Activated CD8-positive, alpha-beta T cell treated with anti-CD3 and anti-CD28 coated beads, Interleukin-2, amount 10 ng/mL, durations not matched to agents 7 days and 5 days (primary cell): Measurements from ENCODE around the gene MAST4. TPM values are rescaled to one million over a fixed set of nuclear protein-coding genes. Genes with fewer than 3 reads are reported as not detected.

Experiments used
- ATAC-seq: fragments of 150-1000 bp; cut with Tn5 transposase; one replicate; pipeline ENCODE4 v1.10.0; 2021; ENCODE audit warnings: moderate library complexity
- CTCF ChIA-PET: fragments of 350-600 bp; sonication (Branson Sonifier 250); formaldehyde crosslinking; loops from one replicate; lab custom pipeline; 2021; ENCODE audit warnings: antibody characterized with exemption; lab: Charles Lee
- POLR2A ChIA-PET: fragments of 350-600 bp; sonication (Branson Sonifier 250); formaldehyde crosslinking; loops from one replicate; lab custom pipeline; 2021; ENCODE audit warnings: antibody characterized with exemption; lab: Charles Lee
- DNase-seq: peaks from one replicate; pipeline ENCODE4 v3.0.0-alpha.2; 2020
- H3K27ac Mint-ChIP-seq: one replicate; pipeline ENCODE4 v1.8.0; 2021; ENCODE audit warnings: mild to moderate bottlenecking, mixed read lengths
- H3K27me3 Mint-ChIP-seq: one replicate; pipeline ENCODE4 v1.8.0; 2021; ENCODE audit warnings: low read depth, mixed read lengths
- H3K36me3 Mint-ChIP-seq: one replicate; pipeline ENCODE4 v1.8.0; 2021; ENCODE audit warnings: low read depth, mixed read lengths
- H3K4me1 Mint-ChIP-seq: one replicate; pipeline ENCODE4 v1.8.0; 2021; ENCODE audit warnings: low read depth, mixed read lengths
- H3K4me3 Mint-ChIP-seq: one replicate; pipeline ENCODE4 v1.8.0; 2021; ENCODE audit warnings: mild to moderate bottlenecking, mixed read lengths
- H3K9me3 Mint-ChIP-seq: one replicate; pipeline ENCODE4 v1.8.0; 2022; ENCODE audit warnings: mixed read lengths; ENCODE audit not compliant: insufficient read depth
- total RNA-seq, 2 experiments: library from RNA; stranded (reverse); gene quantifications; one replicate each; pipeline ENCODE4 v1.2.3, GENCODE V29; 2021

The MAST4 gene
- total RNA-seq, 2 experiments from 2014 or later, result 5.5 to 7.1 TPM

DNA sequence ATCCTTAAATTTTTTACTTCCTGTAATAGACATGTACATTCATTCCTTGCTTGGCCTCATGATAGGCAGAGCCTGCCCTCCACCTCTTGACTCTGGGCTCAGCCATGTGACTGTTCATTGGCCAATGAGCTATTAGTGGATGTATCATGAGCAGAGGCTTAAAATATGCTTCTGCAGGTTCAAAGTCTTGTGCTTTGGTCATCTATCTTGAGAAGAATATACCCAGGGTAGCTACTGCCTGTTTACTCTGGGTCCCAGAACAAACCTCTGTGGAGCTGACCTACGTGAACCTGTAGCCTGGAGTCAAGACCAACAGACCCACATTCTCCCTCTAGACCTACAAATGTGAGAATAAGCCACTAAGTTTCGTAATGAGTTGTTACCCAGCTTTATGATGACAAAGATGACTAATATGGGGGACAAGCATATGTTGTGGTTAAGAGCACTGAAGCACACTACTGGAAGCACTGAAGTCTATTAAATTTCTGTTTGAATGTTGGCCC lies 244.4 kb downstream of the MAST4 start:
- H3K9me3 Mint-ChIP-seq, result no peaks in the 10 kb centered on the region
- ATAC-seq, result peak; percentile 92

DNA sequence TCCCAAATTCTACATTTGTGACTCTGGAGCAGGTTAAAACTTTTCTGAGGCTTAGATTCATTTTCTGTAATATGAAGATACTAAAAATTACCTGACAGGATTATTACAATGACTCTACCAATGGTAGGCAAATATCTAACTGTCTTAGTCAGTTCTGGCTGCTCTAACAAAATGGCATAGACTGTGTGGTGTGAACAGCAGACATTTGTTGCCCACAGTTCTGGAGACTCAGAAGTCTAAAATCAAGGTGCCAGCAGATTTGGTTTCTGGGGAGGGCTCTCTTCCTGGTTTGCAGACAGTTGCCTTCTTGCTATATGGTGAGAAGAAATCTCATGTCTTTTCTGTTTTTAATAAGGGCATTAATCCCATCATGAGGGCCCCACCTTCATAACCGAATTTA lies 245.1 kb downstream of the MAST4 start:
- Mint-ChIP-seq H3K4me1 (peaks cover 57% of the 10 kb centered on the region), H3K9me3 (no peaks in the 10 kb centered on the region), H3K4me3 (peak overlapping the region; percentile 34), H3K27ac (peak overlapping the region; percentile 90), H3K36me3 (peaks cover 17% of the 10 kb centered on the region), H3K27me3 (no peaks in the 10 kb centered on the region)
- ATAC-seq, result peak; percentile 26
- no peak for DNase-seq
- POLR2A ChIA-PET, result interaction anchor here (0.8 to 2.7 kb wide), 4 partner anchors 11 to 21 kb away, joined by 3 to 38 read pairs (median 4); no protein-coding TSS in a partner anchor
- CTCF ChIA-PET, result interaction anchor here (2.4 to 8.3 kb wide), 4 partner anchors 12 to 27 kb away, joined by 11 to 97 read pairs (median 25); no protein-coding TSS in a partner anchor

More for the DNA sequence above, 244.4 kb downstream of the MAST4 start:
- no peaks in the 10 kb centered on the region for H3K27me3 Mint-ChIP-seq
- H3K4me3 Mint-ChIP-seq, result peak overlapping the region; percentile 34
- peak overlapping the region; percentile 90 for H3K27ac Mint-ChIP-seq
- peaks cover 57% of the 10 kb centered on the region for H3K4me1 Mint-ChIP-seq
- ChIA-PET CTCF (interaction anchor here (0.7 to 8.3 kb wide), 8 partner anchors 9 to 533 kb away, joined by 3 to 97 read pairs (median 8); no protein-coding TSS in a partner anchor), POLR2A (interaction anchor here (0.8 to 2.7 kb wide), 5 partner anchors 10 to 326 kb away, joined by 3 to 38 read pairs (median 4); no protein-coding TSS in a partner anchor)
- peak; percentile 62 for DNase-seq
- peaks cover 17% of the 10 kb centered on the region for H3K36me3 Mint-ChIP-seq

DNA sequence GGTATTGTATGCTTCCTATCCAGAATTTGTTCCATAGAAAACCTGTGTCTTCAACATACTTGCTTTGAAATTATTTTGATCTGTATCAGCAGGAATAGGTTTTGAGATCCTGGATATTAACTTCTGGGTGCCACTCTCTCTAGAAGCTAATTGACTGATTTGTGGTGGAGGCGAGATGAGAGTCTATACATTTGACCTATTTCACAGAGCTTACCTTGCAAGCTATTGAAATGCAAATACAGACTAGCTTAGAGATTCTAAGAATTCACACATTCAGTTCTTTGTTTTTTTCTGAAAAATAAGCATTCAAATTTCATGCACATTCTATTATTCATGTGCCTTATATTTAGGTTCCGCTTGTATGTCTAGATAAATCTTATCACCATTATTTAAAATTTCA lies 246.3 kb downstream of the MAST4 start:
- Mint-ChIP-seq H3K27ac (peak overlapping the region; percentile 31), H3K27me3 (peaks cover 4% of the 10 kb centered on the region), H3K4me3 (peak overlapping the region; percentile 25), H3K36me3 (peaks cover 17% of the 10 kb centered on the region), H3K4me1 (peaks cover 57% of the 10 kb centered on the region), H3K9me3 (no peaks in the 10 kb centered on the region)
- DNase-seq (no peak), ATAC-seq (no peak)
- ChIA-PET CTCF (interaction anchor here (0.7 to 8.3 kb wide), 7 partner anchors 10 to 324 kb away, joined by 3 to 97 read pairs (median 5); no protein-coding TSS in a partner anchor), POLR2A (no interaction called here)

DNA sequence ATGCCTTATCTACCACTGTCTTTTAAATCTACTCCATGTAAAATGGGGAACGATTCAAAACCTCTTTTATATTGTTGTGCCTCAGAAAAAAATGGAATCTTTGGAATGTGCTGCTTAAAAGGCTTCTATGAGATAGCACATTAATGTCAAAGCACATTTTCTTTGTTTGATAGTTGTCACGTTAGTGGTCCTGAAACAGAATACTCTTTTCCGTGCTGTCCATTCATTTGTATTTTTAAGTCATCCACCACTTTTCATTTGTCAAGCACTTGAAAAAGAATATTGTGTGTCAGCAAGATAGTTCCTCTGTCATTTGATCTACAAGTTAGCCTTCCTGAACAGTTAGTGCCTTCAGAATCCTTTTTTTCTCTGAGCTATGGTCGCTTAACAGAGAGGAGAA lies 246.9 kb downstream of the MAST4 start:
- H3K4me1 Mint-ChIP-seq, result peaks cover 57% of the 10 kb centered on the region
- ChIA-PET POLR2A (interaction anchor here (1.8 kb wide), 1 partner anchor 14 kb away, joined by 14 read pairs; no protein-coding TSS in a partner anchor), CTCF (interaction anchor here (8.3 kb wide), 1 partner anchor 14 kb away, joined by 97 read pairs; no protein-coding TSS in a partner anchor)
- no peak overlapping the region for H3K27ac Mint-ChIP-seq
- peaks cover 4% of the 10 kb centered on the region for H3K27me3 Mint-ChIP-seq
- ATAC-seq (no peak), DNase-seq (no peak)
- no peaks in the 10 kb centered on the region for H3K9me3 Mint-ChIP-seq
- H3K4me3 Mint-ChIP-seq, result no peak overlapping the region
- peaks cover 17% of the 10 kb centered on the region for H3K36me3 Mint-ChIP-seq

DNA sequence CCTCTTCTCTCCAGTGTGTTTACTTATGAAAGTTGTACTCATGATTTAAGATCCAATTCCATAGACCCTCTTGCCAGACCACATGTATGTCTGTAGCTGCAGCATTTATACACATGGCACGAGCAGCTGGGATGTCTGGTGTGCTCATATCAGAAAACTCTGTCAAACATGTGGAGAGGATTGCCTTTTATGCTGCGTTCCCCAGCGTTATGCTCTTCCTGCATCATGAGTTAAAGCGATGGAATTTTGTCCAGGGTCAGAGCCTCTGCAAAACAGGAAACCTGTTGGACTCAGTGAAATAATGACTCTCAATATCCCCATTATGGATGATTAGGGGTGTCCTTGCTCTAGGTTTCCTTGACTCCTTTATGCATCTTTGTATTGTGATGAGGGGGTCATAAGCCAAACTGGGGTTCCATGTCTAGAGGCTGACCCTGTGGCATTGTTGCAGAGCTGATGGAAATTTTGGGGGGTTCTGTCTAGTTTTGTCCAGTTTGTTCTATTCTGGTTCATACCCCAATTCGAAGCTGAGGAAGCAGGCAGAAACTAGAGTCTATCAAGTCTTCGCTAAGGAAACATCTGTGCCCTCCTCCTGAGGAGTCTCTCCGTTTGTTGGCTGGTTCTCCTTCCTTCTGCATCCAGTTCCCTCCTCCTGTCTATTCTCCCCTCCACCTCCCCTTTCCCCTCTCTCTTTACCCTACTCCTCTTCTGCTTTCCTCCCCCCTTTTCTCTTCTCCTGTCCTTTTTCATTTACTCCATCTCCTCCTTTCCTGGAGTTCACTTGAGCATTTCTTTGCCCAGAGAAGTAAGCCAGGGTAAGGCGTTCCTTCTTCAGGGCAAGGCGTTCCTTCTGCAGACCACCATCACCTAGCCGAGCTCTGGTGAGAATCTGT lies 252.8 kb downstream of the MAST4 start:
- POLR2A ChIA-PET, result no interaction called here
- ATAC-seq (no peak), DNase-seq (no peak)
- CTCF ChIA-PET, result interaction anchor here (0.8 to 1.6 kb wide), 6 partner anchors 9 to 41 kb away, joined by 3 to 4 read pairs (median 3); no protein-coding TSS in a partner anchor
- Mint-ChIP-seq H3K4me1 (peaks cover 13% of the 10 kb centered on the region), H3K36me3 (peaks cover 2% of the 10 kb centered on the region), H3K27me3 (peaks cover 32% of the 10 kb centered on the region), H3K4me3 (no peak overlapping the region), H3K27ac (no peak overlapping the region), H3K9me3 (no peaks in the 10 kb centered on the region)

DNA sequence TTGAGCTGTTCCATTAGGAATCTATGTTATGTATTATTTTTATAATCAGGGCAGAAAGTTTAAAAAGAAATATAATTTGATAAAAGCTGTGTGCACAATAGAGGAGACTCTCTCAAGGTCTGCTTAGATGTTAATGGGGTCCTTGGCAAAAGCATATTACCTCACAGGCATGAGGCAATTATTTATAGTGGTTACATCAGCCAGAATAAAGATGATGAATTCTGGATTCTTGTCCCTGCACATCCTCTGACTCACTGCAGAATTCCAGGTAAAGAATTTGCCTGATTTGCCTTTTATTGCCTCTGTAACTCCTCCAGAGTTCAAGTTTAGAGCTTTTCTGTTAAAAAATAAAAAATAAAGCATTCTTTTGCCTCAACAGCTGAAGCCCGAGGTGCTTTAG lies 253.6 kb downstream of the MAST4 start:
- DNase-seq (no peak), ATAC-seq (no peak)
- peaks cover 33% of the 10 kb centered on the region for H3K27me3 Mint-ChIP-seq
- no peak overlapping the region for H3K4me3 Mint-ChIP-seq
- no peak overlapping the region for H3K27ac Mint-ChIP-seq
- no peaks in the 10 kb centered on the region for H3K9me3 Mint-ChIP-seq
- no peaks in the 10 kb centered on the region for H3K36me3 Mint-ChIP-seq
- H3K4me1 Mint-ChIP-seq, result peaks cover 8% of the 10 kb centered on the region
- POLR2A ChIA-PET, result no interaction called here
- CTCF ChIA-PET, result interaction anchor here (0.8 to 1.6 kb wide), 5 partner anchors 9 to 35 kb away, joined by 3 to 6 read pairs (median 3); no protein-coding TSS in a partner anchor

DNA sequence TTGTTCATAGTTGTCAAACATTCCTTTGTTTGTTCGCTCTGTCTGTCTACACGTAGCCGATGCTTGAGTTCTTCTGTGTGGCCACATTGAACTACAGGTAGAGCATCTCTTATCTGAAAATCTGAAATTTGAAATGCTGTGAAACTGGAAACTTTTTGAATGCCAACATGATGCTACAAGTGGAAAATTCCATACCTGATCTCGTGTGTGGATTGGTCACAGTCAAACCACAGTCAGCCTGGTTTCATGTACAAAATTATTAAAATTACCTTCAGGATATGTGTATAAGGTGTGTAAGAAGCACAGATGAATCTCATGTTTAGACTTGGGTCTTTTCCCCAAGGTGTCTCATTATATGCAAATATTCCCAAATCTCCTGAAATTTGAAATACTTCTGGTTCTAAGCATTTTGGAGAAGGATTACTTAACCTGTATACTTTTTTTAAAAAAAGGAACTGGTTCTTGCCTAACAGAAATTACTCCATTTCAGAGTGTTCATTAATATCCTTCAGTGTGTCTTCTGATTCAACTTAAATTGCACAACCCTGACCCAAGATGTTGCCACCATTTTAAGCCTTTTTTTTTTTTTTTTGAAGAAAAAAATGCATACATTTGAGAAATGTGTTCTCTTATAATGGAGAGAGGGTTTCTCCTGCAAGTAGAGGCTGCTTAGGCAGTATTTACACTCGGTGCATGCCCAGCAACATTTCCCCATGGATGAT lies 254.3 kb downstream of the MAST4 start:
- ATAC-seq, result no peak
- peaks cover 33% of the 10 kb centered on the region for H3K27me3 Mint-ChIP-seq
- ChIA-PET CTCF (interaction anchor here (0.8 to 1.6 kb wide), 5 partner anchors 10 to 36 kb away, joined by 3 to 6 read pairs (median 3); no protein-coding TSS in a partner anchor), POLR2A (no interaction called here)
- H3K36me3 Mint-ChIP-seq, result no peaks in the 10 kb centered on the region
- H3K4me1 Mint-ChIP-seq, result peaks cover 8% of the 10 kb centered on the region
- H3K4me3 Mint-ChIP-seq, result no peak overlapping the region
- no peak for DNase-seq
- no peak overlapping the region for H3K27ac Mint-ChIP-seq
- H3K9me3 Mint-ChIP-seq, result no peaks in the 10 kb centered on the region

DNA sequence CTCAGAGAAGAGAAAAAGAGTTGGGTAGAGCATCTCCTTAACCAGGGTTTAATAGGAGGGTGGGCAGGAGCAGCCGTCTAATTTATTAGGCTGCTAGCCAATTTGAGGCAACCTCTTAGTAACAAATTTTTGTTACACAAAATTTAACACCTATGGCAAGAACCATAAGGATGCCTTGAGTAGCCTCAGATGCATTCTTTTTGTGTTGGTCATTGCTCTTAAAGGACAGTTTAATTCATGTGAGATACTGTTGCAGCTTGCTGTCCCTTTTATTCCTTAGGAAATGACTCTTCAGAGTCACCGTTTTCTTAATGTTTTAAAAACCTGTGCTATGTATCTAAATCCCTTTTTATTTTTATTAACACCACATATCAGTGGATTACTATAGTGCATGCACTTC lies 255.1 kb downstream of the MAST4 start:
- ChIA-PET POLR2A (no interaction called here), CTCF (interaction anchor here (1.2 kb wide), 1 partner anchor 36 kb away, joined by 5 read pairs; no protein-coding TSS in a partner anchor)
- Mint-ChIP-seq H3K4me3 (no peak overlapping the region), H3K27ac (no peak overlapping the region), H3K27me3 (peaks cover 33% of the 10 kb centered on the region), H3K36me3 (no peaks in the 10 kb centered on the region), H3K9me3 (no peaks in the 10 kb centered on the region), H3K4me1 (peaks cover 8% of the 10 kb centered on the region)
- DNase-seq, result no peak
- no peak for ATAC-seq

DNA sequence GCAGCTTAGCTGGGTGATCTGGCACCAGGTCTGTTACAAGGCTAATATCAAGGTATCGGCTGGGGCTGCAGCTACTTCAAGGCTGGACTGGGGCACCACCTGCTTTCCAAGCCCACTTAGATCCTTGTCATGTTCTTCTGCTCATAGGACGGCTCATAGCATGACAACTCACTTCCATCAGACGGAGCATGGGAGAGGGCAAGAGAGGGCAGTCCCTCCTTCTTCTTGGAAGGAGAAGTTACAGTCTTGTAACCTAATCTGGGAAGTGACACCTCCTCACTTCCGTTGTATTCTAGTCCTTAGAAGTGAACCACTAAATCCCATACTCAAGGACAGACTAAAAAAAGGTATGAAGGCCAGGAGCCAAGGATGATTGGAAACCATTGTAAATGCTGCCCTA lies 258.2 kb downstream of the MAST4 start:
- no peak overlapping the region for H3K27ac Mint-ChIP-seq
- peaks cover 28% of the 10 kb centered on the region for H3K27me3 Mint-ChIP-seq
- CTCF ChIA-PET, result no interaction called here
- H3K4me1 Mint-ChIP-seq, result peaks cover 7% of the 10 kb centered on the region
- no peaks in the 10 kb centered on the region for H3K9me3 Mint-ChIP-seq
- peaks cover 2% of the 10 kb centered on the region for H3K36me3 Mint-ChIP-seq
- DNase-seq (no peak), ATAC-seq (no peak)
- no peak overlapping the region for H3K4me3 Mint-ChIP-seq
- POLR2A ChIA-PET, result no interaction called here

DNA sequence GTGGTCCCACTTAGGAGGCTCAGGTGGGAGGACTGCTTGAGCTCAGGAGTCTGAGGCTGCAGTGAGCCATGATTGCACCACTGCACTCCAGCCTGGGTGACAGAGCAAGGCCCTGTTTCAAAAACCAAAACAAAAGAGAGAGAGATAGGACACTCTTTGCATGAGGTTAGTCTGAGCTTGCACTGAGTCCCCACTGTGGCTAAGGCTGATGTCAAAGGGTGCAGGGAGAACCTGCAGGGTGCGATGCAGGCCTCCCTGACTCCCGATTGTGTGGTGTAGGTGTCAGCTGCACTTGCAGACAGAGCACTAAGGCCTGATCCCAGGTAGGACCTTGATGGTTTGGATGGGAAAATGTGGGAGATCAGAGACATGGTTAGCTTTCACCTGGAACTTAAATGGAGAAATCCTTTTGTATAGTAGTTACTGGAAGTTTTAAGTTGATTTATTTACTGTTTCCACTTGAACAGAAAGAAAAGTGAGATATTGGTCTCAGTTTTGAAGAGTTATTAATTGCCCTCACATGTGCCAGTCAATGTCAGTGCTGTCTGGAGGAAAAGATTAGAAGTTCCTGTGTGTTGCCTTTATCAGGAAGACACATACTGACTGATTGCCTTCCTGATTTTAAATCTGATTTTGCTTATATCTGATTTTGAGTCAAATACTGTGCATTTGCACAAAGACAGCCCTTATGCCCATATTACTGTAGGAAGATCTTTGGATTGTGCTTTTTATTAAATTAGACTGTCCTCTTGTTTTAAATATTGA lies 260.0 kb downstream of the MAST4 start:
- no peak for DNase-seq
- POLR2A ChIA-PET, result interaction anchor here (0.6 kb wide), 1 partner anchor 37 kb away, joined by 4 read pairs; no protein-coding TSS in a partner anchor
- Mint-ChIP-seq H3K36me3 (peaks cover 2% of the 10 kb centered on the region), H3K4me1 (no peaks in the 10 kb centered on the region), H3K27ac (no peak overlapping the region), H3K27me3 (peaks cover 25% of the 10 kb centered on the region), H3K9me3 (no peaks in the 10 kb centered on the region), H3K4me3 (no peak overlapping the region)
- ATAC-seq, result no peak
- CTCF ChIA-PET, result interaction anchor here (1.0 to 1.4 kb wide), 4 partner anchors 9 to 42 kb away, joined by 3 to 7 read pairs (median 4); no protein-coding TSS in a partner anchor
